Fibroblast of pulmonary artery (primary cell): ENCODE results near the gene CTDNEP1.

Experiments used
- DNase-seq: peaks from one replicate; pipeline ENCODE4 v3.0.0-alpha.2; 2010; ENCODE audit warnings: low read depth
- H3K4me3 ChIP-seq: replicated peaks from 2 replicates; pipeline ENCODE4 v1.5.1; 2011; ENCODE audit warnings: low read depth, mild to moderate bottlenecking, control low read depth, low read length, moderate library complexity
- CTCF ChIP-seq: IDR thresholded peaks from 2 replicates; pipeline ENCODE4 v1.5.1; 2011; ENCODE audit warnings: mild to moderate bottlenecking, control low read depth, low read length, inconsistent platforms; ENCODE audit errors: missing control alignments

The CTDNEP1 gene

DNA sequence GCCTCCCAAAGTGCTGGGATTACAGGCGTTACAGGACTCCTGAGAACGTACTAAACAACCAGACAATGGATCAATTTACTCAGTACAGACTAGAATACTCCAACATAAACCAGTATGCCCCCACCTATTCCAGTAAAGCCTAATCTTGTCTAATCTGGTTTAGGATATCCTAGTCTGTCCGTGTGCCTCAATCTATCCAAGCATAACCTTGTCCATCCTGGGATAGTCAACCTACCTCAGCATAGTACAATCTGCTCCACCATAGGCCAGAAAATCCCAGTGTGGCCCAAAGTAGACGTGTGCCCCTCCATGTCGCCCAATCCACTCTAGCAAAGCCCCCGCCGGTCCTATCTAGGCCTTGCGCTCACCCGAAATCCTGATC is 17.8 kb downstream of the CTDNEP1 start:
- TF ChIP-seq CTCF: no peak
- DNase-seq: no peak
- peak overlapping the region; percentile 91 for H3K4me3 ChIP-seq

DNA sequence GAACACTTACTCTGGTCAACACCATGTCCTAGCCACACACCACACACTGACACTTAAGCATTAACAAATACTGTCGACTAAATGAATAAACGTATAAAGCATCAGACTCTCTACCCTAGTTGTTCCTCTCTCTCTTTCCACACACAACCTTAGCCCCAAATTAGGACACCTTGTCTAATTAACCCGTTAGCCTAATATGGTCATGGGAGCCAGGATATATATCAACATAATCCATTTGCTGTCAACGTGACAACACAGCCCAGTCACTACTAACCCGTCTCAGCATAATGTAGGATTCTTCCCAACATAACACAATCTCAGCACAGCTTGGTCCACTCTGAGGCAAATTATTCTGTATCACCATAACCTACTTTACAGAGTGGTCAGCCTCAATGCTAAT is 19.4 kb downstream of the CTDNEP1 start:
- DNase-seq: no peak
- no peak for TF ChIP-seq CTCF
- H3K4me3 ChIP-seq: peak overlapping the region; percentile 91

GRCh38 chr17:7229504-7229903 is 22.0 kb downstream of the CTDNEP1 start:
- no peak for TF ChIP-seq CTCF
- no peak for DNase-seq

GRCh38 chr17:7228920-7229319 is 22.6 kb downstream of the CTDNEP1 start:
- TF ChIP-seq CTCF: no peak
- no peak for DNase-seq
- no peak overlapping the region for H3K4me3 ChIP-seq

More at GRCh38 chr17:7229504-7229903, 22.0 kb downstream of the CTDNEP1 start:
- H3K4me3 ChIP-seq: no peak overlapping the region

GRCh38 chr17:7226721-7227710 is 24.5 kb downstream of the CTDNEP1 start:
- H3K4me3 ChIP-seq: no peak overlapping the region

GRCh38 chr17:7225711-7226331 is 25.7 kb downstream of the CTDNEP1 start:
- TF ChIP-seq CTCF: no peak
- H3K4me3 ChIP-seq: no peak overlapping the region
- no peak for DNase-seq

More at GRCh38 chr17:7226721-7227710, 24.5 kb downstream of the CTDNEP1 start:
- TF ChIP-seq CTCF: no peak
- DNase-seq: no peak
